Measurements from ENCODE around the gene P2RX6. TPM values are rescaled to one million over a fixed set of nuclear protein-coding genes. Genes with fewer than 3 reads are reported as not detected.
"Not testable (repeated sequence)": the region's sequence is repeated elsewhere in the genome, so short reads cannot be mapped to it uniquely, and the experiment has no call there.

Gene P2RX6
- total RNA-seq, 2 donors from 2014 or later = 0.34 TPM; not detected in 1

DNA sequence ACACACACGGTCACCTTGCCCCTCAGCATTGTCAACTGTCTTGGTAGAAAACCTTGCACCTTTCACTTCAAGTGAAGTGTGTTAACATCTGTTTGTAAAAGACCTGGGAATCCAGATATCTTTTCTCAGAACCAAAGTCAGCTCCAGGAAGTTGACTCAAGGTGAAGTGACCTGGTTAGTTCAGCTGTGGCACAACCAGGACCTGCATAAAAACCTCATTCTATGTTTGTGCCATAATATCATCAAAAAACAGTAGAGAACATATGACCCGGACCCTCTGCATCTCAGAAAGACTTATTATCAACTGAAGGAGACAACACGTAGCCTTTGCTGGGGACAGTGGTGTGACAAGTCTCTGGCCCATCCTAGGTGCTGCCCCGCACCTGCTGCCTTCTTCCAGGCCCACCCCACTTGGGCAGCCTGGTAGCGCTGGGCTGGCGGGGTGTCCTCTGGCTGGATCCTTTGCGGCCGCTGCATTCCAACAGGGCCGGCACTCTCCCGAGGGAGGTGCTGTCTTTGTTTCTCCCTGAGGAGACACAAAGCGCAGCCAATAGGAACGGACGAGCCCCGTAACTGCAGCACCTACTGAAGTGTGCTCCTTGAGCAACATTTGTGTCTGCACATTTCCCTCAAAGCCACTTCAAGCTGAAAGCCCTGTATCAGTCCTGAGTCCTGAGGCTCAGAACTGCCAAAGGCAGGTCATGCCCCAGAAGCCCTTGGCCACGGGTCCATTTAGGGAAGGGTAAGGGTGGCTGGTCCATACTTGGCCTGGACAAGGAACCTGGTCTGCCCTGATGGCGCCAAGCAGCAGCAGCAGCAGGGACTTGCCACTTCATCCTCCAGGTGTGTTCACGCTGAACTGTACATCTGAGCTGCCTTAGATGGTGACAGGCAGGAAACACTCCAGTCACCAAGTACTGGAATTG, 56.0 kb downstream of the P2RX6 start:
- Mint-ChIP-seq H3K27ac (no peak overlapping the region), H3K9me3 (no peaks in the 10 kb centered on the region), H3K36me3 (no peaks in the 10 kb centered on the region)
- ATAC-seq = no peak
- no peak for DNase-seq (ENCODE audit: low spot score in 2 of 2)

DNA sequence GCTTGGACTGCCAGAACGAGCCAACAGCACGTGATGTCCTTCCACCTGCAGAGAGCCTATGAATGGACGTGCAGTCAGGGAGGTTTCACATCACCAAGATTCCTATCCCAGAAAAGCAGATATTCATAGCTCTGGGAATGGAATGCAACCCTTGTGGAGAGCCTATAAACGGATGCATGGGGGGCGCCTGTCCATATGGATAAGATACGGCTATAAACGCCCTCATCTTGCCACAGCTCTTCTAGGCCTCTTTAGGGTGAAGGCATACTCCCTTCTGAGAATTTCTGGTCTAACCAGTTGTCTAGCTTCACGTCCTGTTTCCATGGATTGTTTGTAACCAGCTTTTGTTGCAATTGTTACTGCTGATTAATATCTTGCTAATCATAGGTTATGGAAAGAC, 56.8 kb downstream of the P2RX6 start:
- not testable (repeated sequence) for ATAC-seq; H3K27ac Mint-ChIP-seq; H3K9me3 Mint-ChIP-seq; DNase-seq (ENCODE audit: low spot score in 2 of 2); H3K36me3 Mint-ChIP-seq

DNA sequence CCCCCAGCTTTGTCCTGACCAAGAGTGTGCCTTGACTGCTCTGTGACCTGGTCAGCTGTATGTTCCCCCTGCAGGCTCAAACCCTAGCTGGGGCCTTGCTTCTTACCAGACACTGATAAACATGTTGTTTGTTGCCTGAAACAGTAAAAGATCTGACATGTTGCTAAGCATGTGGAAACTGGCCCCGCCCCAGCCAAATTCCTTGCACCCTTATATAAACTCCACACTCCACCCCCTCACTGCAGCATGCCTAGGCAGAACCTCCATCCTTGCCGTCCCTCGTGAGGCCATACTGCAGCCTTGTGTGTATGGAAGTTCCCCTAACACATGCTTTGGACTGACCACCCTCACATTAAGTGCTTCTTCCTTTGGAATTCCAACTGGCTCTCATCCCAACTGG, 58.1 kb downstream of the P2RX6 start:
- no peak overlapping the region for H3K27ac Mint-ChIP-seq
- DNase-seq (ENCODE audit: low spot score in 2 of 2) (no peak), ATAC-seq (no peak)
- H3K36me3 Mint-ChIP-seq = no peaks in the 10 kb centered on the region
- no peaks in the 10 kb centered on the region for H3K9me3 Mint-ChIP-seq

DNA sequence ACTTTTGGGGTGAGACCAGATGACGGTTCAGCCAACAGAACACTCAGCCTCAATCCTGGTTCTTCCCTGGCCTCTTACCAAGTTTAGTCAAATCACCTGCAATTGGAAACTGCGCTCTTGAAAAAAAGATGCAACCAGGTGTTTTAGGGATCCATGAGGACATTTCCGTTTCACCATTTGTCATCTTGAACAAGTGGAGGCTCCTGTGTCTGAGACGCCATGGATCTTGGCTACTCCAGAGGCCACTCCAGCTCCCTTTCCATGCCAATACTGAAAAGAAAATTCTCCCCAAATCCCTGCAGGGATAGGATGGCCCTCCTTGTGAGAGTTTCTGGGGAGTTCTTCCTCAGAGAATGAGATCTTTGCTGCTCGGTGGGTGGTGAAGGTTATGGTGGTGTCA, 58.5 kb downstream of the P2RX6 start:
- ATAC-seq (no peak), DNase-seq (ENCODE audit: low spot score in 2 of 2) (no peak)
- Mint-ChIP-seq H3K9me3 (no peaks in the 10 kb centered on the region), H3K27ac (no peak overlapping the region), H3K36me3 (no peaks in the 10 kb centered on the region)

DNA sequence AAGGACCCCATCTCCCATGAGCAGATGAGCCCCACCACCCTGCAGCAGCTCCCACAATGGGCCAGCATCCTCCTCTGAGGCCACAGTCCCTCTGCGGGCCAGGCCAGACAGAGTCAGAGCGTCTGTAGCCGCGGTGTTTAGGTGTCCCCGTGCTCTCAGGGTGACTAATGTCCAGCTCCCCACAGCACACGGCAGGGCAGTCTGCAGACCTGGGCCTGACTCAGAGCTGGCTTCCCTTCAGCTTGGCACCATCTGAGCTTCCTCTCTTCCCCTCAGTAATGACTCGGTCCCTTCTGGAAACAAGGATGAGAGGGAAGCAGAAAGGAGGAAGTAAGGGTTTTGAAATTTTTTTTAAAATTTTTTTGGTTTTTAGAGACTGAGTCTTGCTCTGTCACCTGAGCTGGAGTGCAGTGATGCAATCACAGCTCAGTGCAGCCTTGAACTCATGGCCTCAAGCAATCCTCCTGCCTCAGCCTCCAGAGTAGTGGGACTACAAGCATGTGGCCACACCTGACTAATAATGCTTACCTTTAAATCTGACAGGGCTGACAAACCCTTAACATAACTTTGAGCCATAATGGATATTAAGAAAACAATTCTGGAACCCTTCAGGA, 59.2 kb downstream of the P2RX6 start:
- no peaks in the 10 kb centered on the region for H3K36me3 Mint-ChIP-seq
- DNase-seq (ENCODE audit: low spot score in 2 of 2) (no peak), ATAC-seq (no peak)
- no peak overlapping the region for H3K27ac Mint-ChIP-seq
- H3K9me3 Mint-ChIP-seq = no peaks in the 10 kb centered on the region

DNA sequence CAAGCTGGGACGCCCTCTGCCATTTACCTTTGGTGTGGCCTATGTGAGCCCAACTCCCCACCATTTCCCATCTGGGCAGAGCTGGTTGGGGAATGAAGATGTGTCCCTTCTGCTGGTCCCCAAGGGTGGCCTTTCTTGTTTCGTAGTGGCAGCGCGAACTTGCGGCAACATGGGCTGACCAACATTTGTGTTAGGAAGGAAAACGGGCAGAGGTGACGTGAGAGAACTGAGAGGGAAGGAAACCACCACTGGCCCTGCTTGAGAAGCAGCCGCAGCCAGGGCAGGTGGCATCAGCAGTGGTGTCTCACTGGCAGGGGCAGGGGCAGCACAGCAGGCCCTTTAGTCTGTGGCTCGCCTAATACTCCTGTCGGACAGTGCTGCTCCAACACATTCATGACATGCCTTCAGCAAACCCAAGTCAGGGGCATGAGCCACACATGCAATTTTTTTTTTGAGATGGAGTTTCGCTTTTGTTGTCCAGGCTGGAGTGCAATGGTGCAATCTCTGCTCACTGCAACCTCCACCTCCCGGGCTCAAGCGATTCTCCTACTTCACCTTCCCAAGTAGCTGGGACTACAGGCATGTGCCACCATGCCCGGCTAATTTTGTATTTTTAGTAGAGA, 60.7 kb downstream of the P2RX6 start:
- H3K27ac Mint-ChIP-seq = no peak overlapping the region
- ATAC-seq = no peak
- H3K36me3 Mint-ChIP-seq = no peaks in the 10 kb centered on the region
- DNase-seq (ENCODE audit: low spot score in 2 of 2) = no peak
- H3K9me3 Mint-ChIP-seq = no peaks in the 10 kb centered on the region

DNA sequence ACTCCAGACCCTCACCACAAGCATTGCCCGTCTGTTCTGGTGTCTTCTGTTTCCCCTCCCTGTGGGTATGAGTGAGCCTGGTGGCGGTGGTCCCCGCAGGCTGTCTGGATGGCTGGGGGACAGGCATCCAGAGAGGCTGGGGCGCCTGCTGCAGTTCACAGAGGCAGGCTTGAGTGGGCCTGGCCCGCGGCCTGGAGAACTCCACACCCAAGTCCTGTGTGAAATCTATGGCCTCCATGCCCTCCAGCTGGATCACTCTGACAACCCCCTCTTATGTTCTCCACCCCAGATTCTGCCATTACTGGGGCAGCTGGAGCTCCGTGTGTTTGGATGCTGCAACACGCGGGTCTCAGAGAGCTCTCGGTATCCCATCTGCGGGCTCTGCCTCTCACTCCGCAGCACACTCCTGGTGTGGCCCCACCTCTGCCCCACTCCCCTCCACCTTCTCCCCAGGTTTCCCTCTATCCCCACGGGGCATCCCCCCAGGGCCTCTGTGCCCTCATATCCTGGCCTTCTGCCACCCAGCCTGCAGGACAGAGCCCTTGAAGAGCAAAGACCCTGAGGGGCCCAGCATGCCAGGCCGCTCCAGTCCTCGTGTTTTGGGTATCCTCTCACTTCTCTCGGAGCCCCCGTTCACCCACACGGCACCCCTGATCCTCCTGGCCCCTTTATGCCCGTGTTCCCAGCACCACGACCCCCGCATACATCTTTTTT, 62.1 kb downstream of the P2RX6 start:
- Mint-ChIP-seq H3K27ac (peak overlapping the region in 1 of 2 donors; percentile 65), H3K9me3 (no peaks in the 10 kb centered on the region), H3K36me3 (no peaks in the 10 kb centered on the region)
- DNase-seq (ENCODE audit: low spot score in 2 of 2) (no peak), ATAC-seq (no peak)

Other genes starting within 250 kb of the P2RX6 start
- not detected for gene SERPIND1, start 241.1 kb upstream of the P2RX6 start, total RNA-seq
- gene PI4KA, start 156.4 kb upstream of the P2RX6 start, total RNA-seq = 10 to 100 TPM; 68.3 to 97.6 TPM
- gene SNAP29, start 156.2 kb upstream of the P2RX6 start, total RNA-seq = 10 to 100 TPM; 25.2 to 25.6 TPM
- 10 to 100 TPM; 70.0 to 84.9 TPM for gene CRKL, start 97.8 kb upstream of the P2RX6 start, total RNA-seq
- gene AIFM3, start 47.9 kb upstream of the P2RX6 start, total RNA-seq = under 1 TPM; 0.11 to 0.12 TPM
- gene LZTR1, start 32.9 kb upstream of the P2RX6 start, total RNA-seq = 10 to 100 TPM; 30.7 to 41.8 TPM
- gene THAP7, start 13.0 kb upstream of the P2RX6 start, total RNA-seq = 10 to 100 TPM; 21.9 to 23.9 TPM
- not detected for gene SLC7A4, start 17.4 kb downstream of the P2RX6 start, total RNA-seq
- not detected for gene LRRC74B, start 30.8 kb downstream of the P2RX6 start, total RNA-seq

All from activated naive CD4-positive, alpha-beta T cell treated with anti-CD3 and anti-CD28 coated beads, Interleukin-2, amount 50 U/mL, for 72 hours (primary cell).